Body of pancreas (tissue), 4 donors: ENCODE data around the gene PLCG2. TPM values are rescaled to one million over a fixed set of nuclear protein-coding genes. Genes with fewer than 3 reads are reported as not detected.

Experiments
- ATAC-seq: fragments of 150-250 bp; one replicate; pipeline ENCODE4 v1.9.1; 2016
- DNase-seq, 4 donors: peaks; one replicate each; pipeline ENCODE4 v3.0.0-alpha.2; 2019
- H3K27ac ChIP-seq, 4 donors: fragments of 200-600 bp; sonication (generic); 1 replicate in 3 of 4; 2 replicates in 1 of 4; pipeline versions ENCODE4 v1.5.1 to v1.6.1; 2016 to 2019; ENCODE audit warnings: mild to moderate bottlenecking in 1 of 4, mixed read lengths in 1 of 4, moderate library complexity in 1 of 4
- H3K27me3 ChIP-seq, 2 donors: fragments of 200-600 bp; sonication (generic); one replicate each; pipeline ENCODE4 v1.6.0; 2016; ENCODE audit warnings: mild to moderate bottlenecking in 1 of 2
- H3K36me3 ChIP-seq, 2 donors: fragments of 200-600 bp; sonication (generic); replicated peaks in 1 of 2; 2 replicates each; pipeline ENCODE4 v1.5.1; 2016; ENCODE audit warnings: low read depth in 2 of 2; ENCODE audit not compliant: insufficient read depth in 1 of 2
- H3K4me1 ChIP-seq: fragments of 200-600 bp; sonication (generic); one replicate; pipeline ENCODE4 v1.6.0; 2016
- H3K4me3 ChIP-seq, 2 donors: fragments of 200-600 bp; sonication (generic); 1 replicate in 1 of 2; 2 replicates in 1 of 2; pipeline ENCODE4 v1.5.1; 2016 to 2019
- H3K9me3 ChIP-seq, 3 donors: fragments of 200-600 bp; sonication (generic); 1 replicate in 2 of 3; 2 replicates in 1 of 3; pipeline ENCODE4 v1.5.1; 2016
- CTCF ChIP-seq, 7 experiments: fragments of 450-650 bp in 4 of 7; fragments of 200-600 bp in 3 of 7; sonication (generic) in 3 of 7; IDR thresholded peaks; one replicate each; pipeline ENCODE4 v1.5.1; 2016 to 2019; ENCODE audit warnings: antibody characterized with exemption in 7 of 7
- POLR2A ChIP-seq, 3 donors: fragments of 450-650 bp; IDR thresholded peaks; one replicate each; pipeline ENCODE4 v1.6.1; 2016; ENCODE audit warnings: antibody characterized with exemption in 3 of 3, mild to moderate bottlenecking in 2 of 3
- WGBS, 2 donors: methylation state at CpG; one replicate each; pipeline ENCODE4 v1.1.5; 2017; 5-methylcytosine and 5-hydroxymethylcytosine counted together
- intact Hi-C: fragments of 100-400 bp; cut with DNase I; formaldehyde crosslinking; loops from one replicate; pipeline ENCODE4 v1.15.1; 2023
- total RNA-seq, 2 donors: library from RNA; depleted of rRNA; stranded (reverse); fragments of >200 nt; gene quantifications; one replicate each; pipeline ENCODE4 v1.1.0, GENCODE V29; 2016

Gene PLCG2
- total RNA-seq, 2 donors from 2014 or later: 6.7 to 9.6 TPM

- ATAC-seq: no peak
- TF ChIP-seq POLR2A (IDR thresholded peaks at IDR 0.05) (no peak), CTCF (IDR thresholded peaks at IDR 0.05) (no peak)
These were observed 24.2 kb downstream of the PLCG2 start for GRCh38 chr16:81803332-81803731.

GRCh38 chr16:81804134-81804610 lies 25.1 kb downstream of the PLCG2 start:
- no peak for DNase-seq
- ATAC-seq: no peak
- H3K27me3 ChIP-seq: no peaks in the 10 kb centered on the region
- intact Hi-C loops: no loop called here
- H3K27ac ChIP-seq: no peak overlapping the region
- H3K36me3 ChIP-seq: no peaks in the 10 kb centered on the region
- no peak overlapping the region for H3K4me3 ChIP-seq
- WGBS, 2 donors: 40 to 66% methylated on average over 2 of the region's 2 CpGs
- TF ChIP-seq CTCF (IDR thresholded peaks at IDR 0.05): no peak
- TF ChIP-seq POLR2A (IDR thresholded peaks at IDR 0.05): no peak
- no peaks in the 10 kb centered on the region for H3K4me1 ChIP-seq
- no peaks in the 10 kb centered on the region for H3K9me3 ChIP-seq

More at GRCh38 chr16:81803332-81803731, 24.2 kb downstream of the PLCG2 start:
- Histone ChIP-seq H3K27me3 (no peaks in the 10 kb centered on the region), H3K4me1 (no peaks in the 10 kb centered on the region), H3K27ac (no peak overlapping the region), H3K4me3 (no peak overlapping the region), H3K36me3 (no peaks in the 10 kb centered on the region), H3K9me3 (no peaks in the 10 kb centered on the region)
- no peak for DNase-seq
- 83 to 88% methylated on average over 3 of the region's 3 CpGs for WGBS, 2 donors
- intact Hi-C loops: no loop called here

- no peak for TF ChIP-seq POLR2A (IDR thresholded peaks at IDR 0.05)
- H3K27ac ChIP-seq: no peak overlapping the region
- intact Hi-C loops: no loop called here
These were observed 27.6 kb downstream of the PLCG2 start for GRCh38 chr16:81806696-81807095.

GRCh38 chr16:81807767-81808358 lies 28.8 kb downstream of the PLCG2 start:
- no peak for DNase-seq
- H3K4me3 ChIP-seq: no peak overlapping the region
- no peak overlapping the region for H3K27ac ChIP-seq
- TF ChIP-seq CTCF (IDR thresholded peaks at IDR 0.05): no peak
- H3K36me3 ChIP-seq: no peaks in the 10 kb centered on the region
- intact Hi-C loops: no loop called here
- WGBS, 2 donors: 67 to 75% methylated on average over 4 of the region's 4 CpGs
- no peaks in the 10 kb centered on the region for H3K27me3 ChIP-seq
- ATAC-seq: no peak
- H3K9me3 ChIP-seq: no peaks in the 10 kb centered on the region
- H3K4me1 ChIP-seq: no peaks in the 10 kb centered on the region

More at GRCh38 chr16:81806696-81807095, 27.6 kb downstream of the PLCG2 start:
- no peaks in the 10 kb centered on the region for H3K4me1 ChIP-seq
- DNase-seq: no peak
- no peaks in the 10 kb centered on the region for H3K9me3 ChIP-seq
- no peak for ATAC-seq
- no peaks in the 10 kb centered on the region for H3K36me3 ChIP-seq
- H3K4me3 ChIP-seq: no peak overlapping the region
- no peaks in the 10 kb centered on the region for H3K27me3 ChIP-seq
- 77 to 87% methylated on average over 4 to 6 of the region's 6 CpGs for WGBS, 2 donors

GRCh38 chr16:81808933-81809480 lies 29.9 kb downstream of the PLCG2 start:
- Histone ChIP-seq H3K9me3 (no peaks in the 10 kb centered on the region), H3K36me3 (no peaks in the 10 kb centered on the region), H3K4me3 (no peak overlapping the region), H3K27ac (no peak overlapping the region), H3K4me1 (no peaks in the 10 kb centered on the region), H3K27me3 (no peaks in the 10 kb centered on the region)
- intact Hi-C loops: no loop called here
- WGBS, 2 donors: 65 to 92% methylated on average over 2 to 3 of the region's 3 CpGs
- TF ChIP-seq POLR2A (IDR thresholded peaks at IDR 0.05): no peak
- no peak for TF ChIP-seq CTCF (IDR thresholded peaks at IDR 0.05)
- ATAC-seq (no peak), DNase-seq (no peak)
